ENCODE results near the gene BRINP2.

DNA sequence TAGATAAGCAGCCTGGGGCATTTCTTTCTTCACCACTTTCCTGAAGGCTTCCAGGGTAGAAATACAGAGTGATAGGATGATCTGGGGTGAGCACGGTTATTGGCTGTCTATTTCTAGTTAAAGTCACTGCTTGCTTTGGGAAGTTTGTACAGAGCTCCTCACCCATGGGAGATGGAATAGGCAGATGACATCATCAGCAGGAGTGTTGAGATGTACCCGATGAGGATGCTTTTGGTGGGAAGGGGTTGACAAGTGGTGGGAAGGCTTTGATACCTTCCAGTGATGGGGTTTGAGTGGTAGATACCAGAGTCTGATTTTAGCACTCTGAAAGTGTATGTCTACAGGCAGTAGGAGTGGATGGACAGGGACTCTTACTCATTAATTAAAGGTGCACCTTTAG lies 112.6 kb downstream of the BRINP2 start:
- TF ChIP-seq, protein P1, sequence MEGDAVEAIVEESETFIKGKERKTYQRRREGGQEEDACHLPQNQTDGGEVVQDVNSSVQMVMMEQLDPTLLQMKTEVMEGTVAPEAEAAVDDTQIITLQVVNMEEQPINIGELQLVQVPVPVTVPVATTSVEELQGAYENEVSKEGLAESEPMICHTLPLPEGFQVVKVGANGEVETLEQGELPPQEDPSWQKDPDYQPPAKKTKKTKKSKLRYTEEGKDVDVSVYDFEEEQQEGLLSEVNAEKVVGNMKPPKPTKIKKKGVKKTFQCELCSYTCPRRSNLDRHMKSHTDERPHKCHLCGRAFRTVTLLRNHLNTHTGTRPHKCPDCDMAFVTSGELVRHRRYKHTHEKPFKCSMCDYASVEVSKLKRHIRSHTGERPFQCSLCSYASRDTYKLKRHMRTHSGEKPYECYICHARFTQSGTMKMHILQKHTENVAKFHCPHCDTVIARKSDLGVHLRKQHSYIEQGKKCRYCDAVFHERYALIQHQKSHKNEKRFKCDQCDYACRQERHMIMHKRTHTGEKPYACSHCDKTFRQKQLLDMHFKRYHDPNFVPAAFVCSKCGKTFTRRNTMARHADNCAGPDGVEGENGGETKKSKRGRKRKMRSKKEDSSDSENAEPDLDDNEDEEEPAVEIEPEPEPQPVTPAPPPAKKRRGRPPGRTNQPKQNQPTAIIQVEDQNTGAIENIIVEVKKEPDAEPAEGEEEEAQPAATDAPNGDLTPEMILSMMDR (IDR thresholded peaks at IDR 0.05) = no peak
- no peak for TF ChIP-seq POLR2A (IDR thresholded peaks at IDR 0.05)
